Measurements from ENCODE around the gene SYAP1.

DNA sequence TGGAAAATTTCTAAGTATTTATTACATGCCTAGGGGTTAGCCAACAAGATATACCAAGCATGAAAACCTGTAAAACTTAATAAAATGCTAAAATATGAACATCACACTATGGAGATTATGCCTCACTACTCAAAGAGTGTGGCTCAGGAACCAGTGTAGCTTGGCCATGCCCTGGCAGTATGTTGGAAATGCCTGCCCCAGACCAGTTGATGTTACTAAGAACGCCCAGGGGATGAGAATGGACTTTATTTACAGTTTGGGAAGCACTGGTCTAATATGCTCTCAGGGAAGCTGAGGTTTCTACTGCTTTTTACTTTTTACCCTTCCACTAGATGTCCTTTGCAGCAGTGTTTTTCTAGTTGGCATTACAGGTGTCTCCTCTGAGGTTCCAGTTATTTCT, 43.2 kb downstream of the SYAP1 start:
- TF ChIP-seq, protein P1, sequence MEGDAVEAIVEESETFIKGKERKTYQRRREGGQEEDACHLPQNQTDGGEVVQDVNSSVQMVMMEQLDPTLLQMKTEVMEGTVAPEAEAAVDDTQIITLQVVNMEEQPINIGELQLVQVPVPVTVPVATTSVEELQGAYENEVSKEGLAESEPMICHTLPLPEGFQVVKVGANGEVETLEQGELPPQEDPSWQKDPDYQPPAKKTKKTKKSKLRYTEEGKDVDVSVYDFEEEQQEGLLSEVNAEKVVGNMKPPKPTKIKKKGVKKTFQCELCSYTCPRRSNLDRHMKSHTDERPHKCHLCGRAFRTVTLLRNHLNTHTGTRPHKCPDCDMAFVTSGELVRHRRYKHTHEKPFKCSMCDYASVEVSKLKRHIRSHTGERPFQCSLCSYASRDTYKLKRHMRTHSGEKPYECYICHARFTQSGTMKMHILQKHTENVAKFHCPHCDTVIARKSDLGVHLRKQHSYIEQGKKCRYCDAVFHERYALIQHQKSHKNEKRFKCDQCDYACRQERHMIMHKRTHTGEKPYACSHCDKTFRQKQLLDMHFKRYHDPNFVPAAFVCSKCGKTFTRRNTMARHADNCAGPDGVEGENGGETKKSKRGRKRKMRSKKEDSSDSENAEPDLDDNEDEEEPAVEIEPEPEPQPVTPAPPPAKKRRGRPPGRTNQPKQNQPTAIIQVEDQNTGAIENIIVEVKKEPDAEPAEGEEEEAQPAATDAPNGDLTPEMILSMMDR (IDR thresholded peaks at IDR 0.05): no peak
- no peak for TF ChIP-seq POLR2A (IDR thresholded peaks at IDR 0.05)
- no peak for TF ChIP-seq EP300 (IDR thresholded peaks at IDR 0.05)

All from upper lobe of left lung (tissue), 4 donors.